GM12801 (cell line): ENCODE results near the gene PRDM10.

Experiments
- TF ChIP-seq, protein P1 (sequence below): IDR thresholded peaks from one replicate; pipeline ENCODE4 v1.5.1; 2011; ENCODE audit warnings: control low read depth; ENCODE audit not compliant: insufficient read length; ENCODE audit errors: extremely low read depth

PRDM10 gene

DNA sequence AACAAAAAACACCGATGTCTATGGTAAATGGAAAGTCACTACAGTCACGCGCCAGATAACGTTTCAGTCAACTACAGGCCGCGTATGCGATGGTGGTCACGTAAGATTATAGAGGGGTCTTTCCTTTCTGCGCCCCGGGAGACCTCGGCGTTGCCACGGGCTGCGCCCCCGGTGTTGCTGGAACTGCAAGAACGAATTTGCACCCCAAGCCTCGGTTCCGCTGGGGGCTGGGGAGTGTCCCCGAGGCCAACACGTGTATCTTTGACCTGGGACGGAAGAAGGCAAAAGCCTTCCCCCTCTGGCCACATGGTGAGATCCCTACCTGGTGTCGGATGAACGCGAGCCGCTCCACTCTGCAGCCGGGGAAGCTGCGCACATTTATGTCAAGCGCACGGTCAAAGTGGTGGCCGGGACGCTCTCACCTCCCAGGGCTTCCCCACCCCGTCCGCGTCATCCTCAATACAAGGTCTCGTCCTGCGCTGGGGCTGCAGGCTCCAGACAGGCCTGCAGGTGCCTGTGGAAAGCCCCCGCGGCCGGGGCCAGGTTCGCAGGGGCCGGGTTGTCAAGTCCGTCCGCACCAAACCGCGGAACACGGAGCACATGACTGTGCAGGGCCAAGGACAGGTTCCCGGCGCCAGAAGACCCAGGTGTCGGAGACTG is 37.8 kb upstream of the PRDM10 start:
- TF ChIP-seq, protein P1, sequence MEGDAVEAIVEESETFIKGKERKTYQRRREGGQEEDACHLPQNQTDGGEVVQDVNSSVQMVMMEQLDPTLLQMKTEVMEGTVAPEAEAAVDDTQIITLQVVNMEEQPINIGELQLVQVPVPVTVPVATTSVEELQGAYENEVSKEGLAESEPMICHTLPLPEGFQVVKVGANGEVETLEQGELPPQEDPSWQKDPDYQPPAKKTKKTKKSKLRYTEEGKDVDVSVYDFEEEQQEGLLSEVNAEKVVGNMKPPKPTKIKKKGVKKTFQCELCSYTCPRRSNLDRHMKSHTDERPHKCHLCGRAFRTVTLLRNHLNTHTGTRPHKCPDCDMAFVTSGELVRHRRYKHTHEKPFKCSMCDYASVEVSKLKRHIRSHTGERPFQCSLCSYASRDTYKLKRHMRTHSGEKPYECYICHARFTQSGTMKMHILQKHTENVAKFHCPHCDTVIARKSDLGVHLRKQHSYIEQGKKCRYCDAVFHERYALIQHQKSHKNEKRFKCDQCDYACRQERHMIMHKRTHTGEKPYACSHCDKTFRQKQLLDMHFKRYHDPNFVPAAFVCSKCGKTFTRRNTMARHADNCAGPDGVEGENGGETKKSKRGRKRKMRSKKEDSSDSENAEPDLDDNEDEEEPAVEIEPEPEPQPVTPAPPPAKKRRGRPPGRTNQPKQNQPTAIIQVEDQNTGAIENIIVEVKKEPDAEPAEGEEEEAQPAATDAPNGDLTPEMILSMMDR, result no peak

DNA sequence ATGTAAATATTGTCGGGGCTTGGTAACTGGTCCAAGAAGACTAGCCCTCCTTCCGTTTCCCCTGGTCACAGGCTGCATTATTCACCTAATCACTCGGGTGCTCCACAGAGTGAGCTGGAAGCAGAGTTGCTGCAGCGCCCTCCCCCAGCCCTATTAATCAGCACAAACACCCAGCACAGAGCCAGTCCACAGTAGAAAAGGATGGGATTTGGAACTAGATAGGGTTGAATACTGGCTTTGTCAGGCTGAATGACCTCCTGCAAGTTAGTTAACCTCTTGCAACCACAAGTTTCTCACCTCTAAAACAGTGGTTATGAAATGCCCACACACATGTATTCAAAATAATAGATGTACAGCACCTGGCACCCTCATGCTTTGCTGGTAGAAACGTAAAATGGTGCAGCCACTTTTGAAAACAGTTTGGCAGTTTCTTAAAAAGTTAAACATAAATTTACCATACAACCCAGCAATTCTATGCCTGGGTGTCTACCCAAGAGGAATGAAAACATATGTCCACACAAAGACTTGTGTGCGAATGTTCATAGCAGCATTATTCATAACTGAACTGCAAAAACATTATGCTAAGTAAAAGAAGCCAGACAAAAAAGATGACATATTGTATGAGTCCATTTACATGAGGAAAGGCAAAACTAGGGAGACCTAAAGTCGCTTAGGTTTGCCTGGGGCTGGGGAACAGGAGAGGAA is 35.4 kb upstream of the PRDM10 start:
- TF ChIP-seq, protein P1, result no peak

DNA sequence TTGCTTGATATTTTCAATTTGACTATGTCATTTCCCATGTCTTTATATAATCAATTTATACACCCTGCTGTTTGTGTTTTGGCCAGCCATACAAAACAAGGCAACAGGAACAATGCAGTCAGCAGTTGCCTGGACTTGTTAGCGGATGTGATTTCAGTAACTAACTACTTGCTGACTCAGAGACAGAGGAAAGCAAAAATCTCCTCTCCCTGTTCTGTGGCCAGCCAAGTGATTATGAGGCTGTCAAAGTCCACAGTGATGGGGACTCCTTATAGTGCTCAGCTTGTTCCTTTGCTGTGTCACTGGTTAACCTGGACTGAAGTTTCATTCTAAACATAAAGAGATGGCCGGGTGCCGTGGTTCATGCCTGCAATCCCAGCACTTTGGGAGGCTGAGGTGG is 34.4 kb upstream of the PRDM10 start:
- TF ChIP-seq, protein P1, result no peak

DNA sequence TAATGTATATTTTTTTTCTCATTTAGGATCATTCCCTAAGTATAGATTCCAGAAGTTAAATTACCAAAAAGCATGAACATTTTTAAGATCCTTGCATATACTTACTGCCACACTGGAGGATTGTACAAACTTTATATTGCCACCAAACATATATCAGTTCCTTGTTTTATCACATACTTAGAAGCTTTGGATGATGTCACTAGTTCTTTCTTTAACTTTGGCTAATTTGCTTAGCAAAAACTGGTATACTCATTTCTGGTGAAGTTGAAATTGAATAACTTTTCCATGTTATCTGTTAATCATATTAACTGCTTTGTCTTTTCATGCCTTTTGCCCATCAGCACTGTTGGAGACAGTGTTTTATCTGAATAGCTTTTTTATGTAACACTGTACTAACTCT is 31.6 kb upstream of the PRDM10 start:
- TF ChIP-seq, protein P1, result no peak

DNA sequence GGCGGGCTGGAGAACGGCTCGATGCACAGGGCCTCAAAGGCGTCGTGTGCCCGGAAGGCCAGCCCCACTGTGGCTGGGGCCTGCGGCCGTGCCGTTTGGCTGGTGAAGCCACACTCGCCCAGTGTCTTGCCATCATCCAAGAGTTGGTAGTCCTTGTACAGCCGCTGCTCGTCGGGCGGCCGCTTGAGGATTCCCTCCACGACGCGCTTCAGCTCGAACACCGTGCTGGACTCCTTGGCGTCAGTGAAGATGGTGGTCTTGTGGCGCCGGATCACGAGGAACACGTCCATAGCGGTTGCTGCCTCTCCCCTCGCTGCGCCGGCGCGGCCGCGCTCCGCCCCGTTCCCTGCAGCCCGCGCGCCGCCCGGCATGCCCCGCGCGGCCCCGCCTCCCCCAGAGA is 30.3 kb upstream of the PRDM10 start:
- TF ChIP-seq, protein P1, result no peak

DNA sequence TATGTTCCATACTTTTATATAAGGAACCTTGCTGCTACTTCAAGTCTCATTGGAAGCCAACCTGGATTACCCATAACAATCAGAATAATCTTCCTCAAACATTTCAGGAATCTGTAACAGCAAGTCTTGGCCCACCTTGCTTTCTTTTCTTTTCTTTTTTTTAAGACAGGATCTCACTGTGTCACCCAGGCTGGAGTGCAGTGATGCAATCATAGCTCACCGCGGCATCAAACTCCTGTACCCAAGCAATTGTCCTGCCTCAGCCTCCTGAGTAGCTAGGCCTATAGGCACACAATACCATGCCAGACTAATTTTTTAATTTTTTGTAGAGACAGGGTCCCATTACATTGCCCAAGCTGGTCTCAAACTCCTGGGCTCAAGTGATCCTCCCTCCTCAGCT is 29.3 kb upstream of the PRDM10 start:
- TF ChIP-seq, protein P1, result no peak

DNA sequence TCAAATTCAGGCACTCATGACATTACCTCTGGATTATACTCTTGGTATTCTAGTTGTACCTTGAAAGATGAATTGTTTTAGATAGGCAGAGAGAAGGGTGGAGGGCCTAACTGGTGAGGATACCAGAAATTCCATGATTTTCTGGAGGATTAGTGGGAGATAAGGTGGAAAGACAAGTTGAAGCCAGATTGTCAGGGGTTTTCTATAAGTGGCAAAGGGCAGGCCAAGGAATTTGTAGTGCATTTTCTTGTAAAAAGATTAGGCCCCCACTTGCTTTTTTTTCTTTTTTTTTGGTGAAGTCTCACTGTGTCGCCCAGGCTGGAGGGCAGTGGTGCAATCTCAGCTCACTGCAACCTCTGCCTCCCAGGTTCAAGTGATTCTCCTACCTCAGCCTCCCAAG is 28.4 kb upstream of the PRDM10 start:
- TF ChIP-seq, protein P1, result no peak
